K562 (cell line): ENCODE measurements around the gene SPHKAP. TPM values are rescaled to one million over a fixed set of nuclear protein-coding genes. Genes with fewer than 3 reads are reported as not detected.

ENCODE experiments used
- ATAC-seq: fragments of 200-7000 bp; cut with Tn5 transposase; 3 replicates; pipeline ENCODE4 v1.9.1; 2020; ENCODE audit warnings: moderate library complexity
- BruUV-seq: library from RNA; stranded (reverse); fragments of 400-500 nt; replicated peaks from 2 replicates; lab custom pipeline; 2021; lab: Mats Ljungman, UMichigan
- CTCF ChIA-PET: fragments of 300-600 bp; formaldehyde crosslinking; extraction: SDS; loops from one replicate; lab custom pipeline; 2021; ENCODE audit warnings: low intra/inter-chr PET ratio; lab: Yijun Ruan, JAX
- POLR2A ChIA-PET: fragments of 300-600, 350-650 bp; sonication (Branson Sonifier 250); formaldehyde crosslinking; extraction: SDS; loops from one replicate; lab custom pipeline; 2021; ENCODE audit warnings: antibody characterized with exemption, inconsistent platforms; lab: Yijun Ruan, JAX
- DNase-seq, 4 experiments: peaks; one replicate each; pipeline versions ENCODE4 v3.0.0 to v3.0.0-alpha.2; 2011 to 2018; ENCODE audit warnings: low spot score in 3 of 4, mixed read lengths in 3 of 4; ENCODE audit errors: extremely low read depth in 1 of 4
- FAIRE-seq: peaks from 2 replicates; lab custom pipeline; 2011; peaks lifted over from hg19 to GRCh38; lab: Jason Lieb, UNC
- H2AFZ ChIP-seq: 2 replicates; pipeline ENCODE4 v1.6.0; 2011; ENCODE audit warnings: low read depth, low read length, control low read depth, inconsistent platforms
- H3K27ac ChIP-seq: fragments of 200-600 bp; 3 replicates; pipeline ENCODE4 v1.8.0; 2011; ENCODE audit warnings: low read depth, mild to moderate bottlenecking, control low read depth, inconsistent platforms, low read length, moderate library complexity, mixed read lengths; ENCODE audit errors: extremely low read depth
- H3K27me3 ChIP-seq, 2 experiments: fragments of 300-600 bp in 1 of 2; 2 replicates in 1 of 2; 3 replicates in 1 of 2; pipeline versions ENCODE4 v1.6.0 to v1.8.0; 2011; ENCODE audit warnings: inconsistent platforms in 2 of 2, low read length in 2 of 2, mild to moderate bottlenecking in 1 of 2, mixed read lengths in 1 of 2, moderate library complexity in 1 of 2; ENCODE audit not compliant: control insufficient read depth in 2 of 2, insufficient read depth in 2 of 2
- H3K36me3 ChIP-seq: fragments of 300-600 bp; 3 replicates; pipeline ENCODE4 v1.8.0; 2011; ENCODE audit warnings: mild to moderate bottlenecking, low read length, inconsistent platforms; ENCODE audit not compliant: control insufficient read depth, insufficient read depth
- H3K4me1 ChIP-seq, 2 experiments: fragments of 200-600 bp in 1 of 2; replicated peaks in 1 of 2; 2 replicates in 1 of 2; 3 replicates in 1 of 2; pipeline versions ENCODE4 v1.5.1 to v1.8.0; 2011; ENCODE audit warnings: inconsistent platforms in 2 of 2, low read length in 2 of 2, mild to moderate bottlenecking in 1 of 2, mixed read lengths in 1 of 2, moderate library complexity in 1 of 2; ENCODE audit not compliant: control insufficient read depth in 2 of 2, insufficient read depth in 2 of 2
- H3K4me2 ChIP-seq: 2 replicates; pipeline ENCODE4 v1.6.1; 2011; ENCODE audit warnings: low read length, control low read depth, inconsistent platforms, mixed read lengths; ENCODE audit not compliant: insufficient read depth
- H3K4me3 ChIP-seq: fragments of 200-600 bp; sonication (generic), shearing (Covaris generic); 2 replicates; pipeline ENCODE4 v1.5.1; 2016; ENCODE audit warnings: control low read depth, inconsistent platforms
- H3K79me2 ChIP-seq: fragments of 200-600 bp; 3 replicates; pipeline ENCODE4 v1.8.0; 2011; ENCODE audit warnings: low read length, inconsistent platforms; ENCODE audit not compliant: control insufficient read depth, insufficient read depth
- H3K9ac ChIP-seq, 2 experiments: 2 replicates each; pipeline versions ENCODE4 v1.6.0 to v1.6.1; 2011; ENCODE audit warnings: low read depth in 2 of 2, low read length in 2 of 2, control low read depth in 1 of 2, inconsistent platforms in 1 of 2, mild to moderate bottlenecking in 1 of 2, mixed read lengths in 1 of 2; ENCODE audit not compliant: insufficient read depth in 1 of 2
- H3K9me1 ChIP-seq: one replicate; pipeline ENCODE4 v1.6.0; 2011; ENCODE audit warnings: inconsistent platforms, mild to moderate bottlenecking, low read length, moderate library complexity; ENCODE audit not compliant: control insufficient read depth, insufficient read depth
- H3K9me3 ChIP-seq: replicated peaks from 2 replicates; pipeline ENCODE4 v1.5.1; 2011; ENCODE audit warnings: low read depth, low read length, inconsistent platforms; ENCODE audit not compliant: control insufficient read depth, insufficient read depth
- H4K20me1 ChIP-seq: replicated peaks from 2 replicates; pipeline ENCODE4 v1.6.1; 2011; ENCODE audit warnings: low read length, inconsistent platforms, mixed read lengths; ENCODE audit not compliant: control insufficient read depth, insufficient read depth
- COPS2 ChIP-seq: fragments of 450-650 bp; conservative IDR thresholded peaks from 2 replicates; pipeline ENCODE4 v1.6.1; 2016; ENCODE audit warnings: mild to moderate bottlenecking, moderate library complexity
- CXXC5 ChIP-seq: fragments of 250-450 bp; sonication (Bioruptor Pico); IDR thresholded peaks from 2 replicates; pipeline ENCODE4 v1.8.0; 2022; ENCODE audit warnings: inconsistent platforms, mild to moderate bottlenecking, moderate library complexity
- ESRRA ChIP-seq: fragments of 450-650 bp; IDR thresholded peaks from 2 replicates; pipeline ENCODE4 v1.6.1; 2014; ENCODE audit warnings: low read depth, mild to moderate bottlenecking, moderate library complexity, borderline replicate concordance
- NCOA1 ChIP-seq: fragments of 450-650 bp; IDR thresholded peaks from 2 replicates; pipeline ENCODE4 v1.6.1; 2016; ENCODE audit warnings: low read depth
- PHF8 ChIP-seq: fragments of 200-600 bp; sonication (generic); IDR thresholded peaks from 2 replicates; pipeline ENCODE4 v1.6.1; 2012; ENCODE audit warnings: mixed run types, mild to moderate bottlenecking, inconsistent platforms, low read length, moderate library complexity, borderline replicate concordance
- ZKSCAN1 ChIP-seq: fragments of 150-350 bp; IDR thresholded peaks from 2 replicates; pipeline ENCODE4 v1.6.1; 2016; ENCODE audit warnings: low read depth, low read length
- ZNF41 ChIP-seq: fragments of 250-450 bp; sonication (Bioruptor Pico); conservative IDR thresholded peaks from 2 replicates; pipeline ENCODE4 v1.4.0; 2020; ENCODE audit warnings: mild to moderate bottlenecking
- ZNF668 ChIP-seq: fragments of 250-450 bp; sonication (Bioruptor Pico); IDR thresholded peaks from 2 replicates; pipeline ENCODE4 v1.8.0; 2022; ENCODE audit warnings: mild to moderate bottlenecking, inconsistent platforms
- ZNF696 ChIP-seq: fragments of 250-450 bp; sonication (Bioruptor Pico); conservative IDR thresholded peaks from 2 replicates; pipeline ENCODE4 v1.4.0; 2020; ENCODE audit warnings: mild to moderate bottlenecking, moderate library complexity
- WGBS: fragments of 100-300 bp; shearing (Covaris generic); methylation state at CpG from one replicate; pipeline ENCODE4 v1.1.6; 2016; ENCODE audit warnings: low coverage, mixed read lengths; ENCODE audit not compliant: insufficient coverage; ENCODE audit errors: missing lambda C conversion rate; 5-methylcytosine and 5-hydroxymethylcytosine counted together
- in situ Hi-C: fragments of 300-500 bp; cut with MboI; formaldehyde crosslinking; loops from 4 replicates; pipeline ENCODE4 v1.15.0; 2018; ENCODE audit warnings: inconsistent platforms, mixed read lengths
- intact Hi-C: fragments of 100-400 bp; cut with micrococcal nuclease; formaldehyde crosslinking; loops from 2 replicates; pipeline ENCODE4 v1.14.2; 2022
- polyA plus RNA-seq, 8 experiments: library from polyadenylated mRNA; depleted of rRNA in 4 of 8; stranded (reverse) in 5 of 8; unstranded in 3 of 8; fragments of >200 nt; fragmentation: Nextera tagmentation in 2 of 8; fragmentation: Illumina TruSeq in 1 of 8; extraction: Ambion mirVana in 2 of 8; extraction: Trizol in 1 of 8; gene quantifications; 2 replicates each; pipeline versions ENCODE4 v1.2.1 to v1.2.3, GENCODE V29; 2011 to 2014; ENCODE audit warnings: inconsistent platforms in 1 of 8, missing spikeins in 1 of 8
- total RNA-seq, 7 experiments: library from RNA; depleted of rRNA in 6 of 7; stranded (reverse); fragments of >200 nt in 6 of 7; fragmentation: Illumina TruSeq in 2 of 7; extraction: Trizol in 2 of 7; gene quantifications; 2 replicates each; pipeline versions ENCODE4 v1.2.1 to v1.2.3, GENCODE V29; 2011 to 2021; ENCODE audit warnings: low replicate concordance in 1 of 7
- TF ChIP-seq, protein P1 (sequence below): IDR thresholded peaks from 2 replicates; pipeline ENCODE4 v1.6.1; 2011; ENCODE audit warnings: borderline replicate concordance, low read depth, mild to moderate bottlenecking, moderate library complexity, low read length; ENCODE audit not compliant: insufficient read depth, poor library complexity, severe bottlenecking
- TF ChIP-seq, protein P2 (sequence below): fragments of 450-650 bp; formaldehyde crosslinking; IDR thresholded peaks from 2 replicates; pipeline ENCODE4 v1.4.0; 2022; ENCODE audit warnings: missing genetic modification characterization
- TF ChIP-seq, protein P3 (sequence below): fragments of 250-450 bp; sonication (Bioruptor Pico); IDR thresholded peaks from 2 replicates; pipeline ENCODE4 v1.8.0; 2021; ENCODE audit warnings: borderline replicate concordance, mild to moderate bottlenecking, moderate library complexity; ENCODE audit not compliant: poor library complexity, severe bottlenecking

The SPHKAP gene
- total and polyA plus RNA-seq, 9 of the 15 experiments (the other 6 are each of a cell fraction or from before 2014, with no cell fraction given): not detected

DNA sequence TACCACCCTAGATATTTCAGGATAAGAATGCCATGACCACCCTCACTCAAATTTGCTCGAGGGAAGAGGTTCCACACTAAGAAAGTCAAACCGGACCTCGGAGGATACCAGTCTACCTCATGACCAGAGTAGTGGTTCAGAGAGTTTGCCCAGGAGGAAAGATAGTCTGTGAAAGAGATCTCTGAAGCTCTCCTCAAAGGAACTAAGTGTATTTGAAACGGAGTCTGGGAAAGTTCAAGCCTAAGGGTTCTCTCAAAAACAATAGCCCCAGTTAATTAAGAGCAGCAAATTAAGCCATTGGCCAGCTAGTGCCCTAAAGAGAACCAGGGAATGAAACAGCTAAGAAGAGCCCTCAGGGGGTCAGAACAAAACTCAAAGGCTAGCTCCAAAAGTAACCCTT lies 94.9 kb downstream of the SPHKAP start (continued):
- no peak for TF ChIP-seq CXXC5 (CRISPR knock-in tag)
- TF ChIP-seq, all 486 proteins: peak for 0

DNA sequence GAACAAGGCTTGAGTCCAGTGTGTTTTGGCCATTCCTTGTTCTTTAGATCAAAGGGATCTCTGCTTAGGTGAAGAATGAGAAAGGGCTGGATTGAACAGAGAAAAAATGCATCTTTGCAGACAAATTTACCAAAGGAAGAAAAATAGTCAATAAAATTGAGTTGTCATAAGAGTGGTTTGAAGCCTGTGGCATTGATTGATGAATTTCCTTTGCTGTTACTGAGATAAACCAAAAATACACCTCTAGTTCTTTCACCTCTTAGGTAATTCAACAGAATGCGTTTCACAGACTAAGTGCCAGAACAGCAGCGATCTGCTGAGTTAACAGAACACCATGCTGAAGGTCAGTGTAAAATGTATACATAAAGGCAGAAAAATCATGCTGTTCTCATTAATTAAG lies 96.8 kb downstream of the SPHKAP start:
- in situ Hi-C loops (no loop called here), intact Hi-C loops (no loop called here)
- H2AFZ ChIP-seq: no peak overlapping the region
- no peak overlapping the region for H3K27ac ChIP-seq
- H3K36me3 ChIP-seq: no peaks in the 10 kb centered on the region
- DNase-seq (no peak), ATAC-seq (no peak), FAIRE-seq (no peak)
- WGBS: 0% methylated on average over 2 of the region's 2 CpGs
- no peaks in the 10 kb centered on the region for H4K20me1 ChIP-seq
- no peaks in the 10 kb centered on the region for H3K4me1 ChIP-seq
- no peaks in the 10 kb centered on the region for H3K27me3 ChIP-seq
- no peak overlapping the region for H3K4me3 ChIP-seq
- no peaks in the 10 kb centered on the region for H3K79me2 ChIP-seq
- no TSS peak for BruUV-seq
- no peaks in the 10 kb centered on the region for H3K9me1 ChIP-seq
- POLR2A ChIA-PET: no interaction called here
- H3K9ac ChIP-seq: no peak overlapping the region
- H3K9me3 ChIP-seq: no peaks in the 10 kb centered on the region
- TF ChIP-seq NCOA1 (no peak), ZNF41 (CRISPR knock-in tag) (no peak), ZNF696 (no peak), ZKSCAN1 (no peak), ESRRA (no peak), PHF8 (no peak), ZNF668 (CRISPR knock-in tag) (no peak), COPS2 (no peak)
- TF ChIP-seq, protein P1, sequence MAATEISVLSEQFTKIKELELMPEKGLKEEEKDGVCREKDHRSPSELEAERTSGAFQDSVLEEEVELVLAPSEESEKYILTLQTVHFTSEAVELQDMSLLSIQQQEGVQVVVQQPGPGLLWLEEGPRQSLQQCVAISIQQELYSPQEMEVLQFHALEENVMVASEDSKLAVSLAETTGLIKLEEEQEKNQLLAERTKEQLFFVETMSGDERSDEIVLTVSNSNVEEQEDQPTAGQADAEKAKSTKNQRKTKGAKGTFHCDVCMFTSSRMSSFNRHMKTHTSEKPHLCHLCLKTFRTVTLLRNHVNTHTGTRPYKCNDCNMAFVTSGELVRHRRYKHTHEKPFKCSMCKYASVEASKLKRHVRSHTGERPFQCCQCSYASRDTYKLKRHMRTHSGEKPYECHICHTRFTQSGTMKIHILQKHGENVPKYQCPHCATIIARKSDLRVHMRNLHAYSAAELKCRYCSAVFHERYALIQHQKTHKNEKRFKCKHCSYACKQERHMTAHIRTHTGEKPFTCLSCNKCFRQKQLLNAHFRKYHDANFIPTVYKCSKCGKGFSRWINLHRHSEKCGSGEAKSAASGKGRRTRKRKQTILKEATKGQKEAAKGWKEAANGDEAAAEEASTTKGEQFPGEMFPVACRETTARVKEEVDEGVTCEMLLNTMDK: no peak
- TF ChIP-seq, protein P2, sequence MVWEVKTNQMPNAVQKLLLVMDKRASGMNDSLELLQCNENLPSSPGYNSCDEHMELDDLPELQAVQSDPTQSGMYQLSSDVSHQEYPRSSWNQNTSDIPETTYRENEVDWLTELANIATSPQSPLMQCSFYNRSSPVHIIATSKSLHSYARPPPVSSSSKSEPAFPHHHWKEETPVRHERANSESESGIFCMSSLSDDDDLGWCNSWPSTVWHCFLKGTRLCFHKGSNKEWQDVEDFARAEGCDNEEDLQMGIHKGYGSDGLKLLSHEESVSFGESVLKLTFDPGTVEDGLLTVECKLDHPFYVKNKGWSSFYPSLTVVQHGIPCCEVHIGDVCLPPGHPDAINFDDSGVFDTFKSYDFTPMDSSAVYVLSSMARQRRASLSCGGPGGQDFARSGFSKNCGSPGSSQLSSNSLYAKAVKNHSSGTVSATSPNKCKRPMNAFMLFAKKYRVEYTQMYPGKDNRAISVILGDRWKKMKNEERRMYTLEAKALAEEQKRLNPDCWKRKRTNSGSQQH: no peak
- TF ChIP-seq, protein P3, sequence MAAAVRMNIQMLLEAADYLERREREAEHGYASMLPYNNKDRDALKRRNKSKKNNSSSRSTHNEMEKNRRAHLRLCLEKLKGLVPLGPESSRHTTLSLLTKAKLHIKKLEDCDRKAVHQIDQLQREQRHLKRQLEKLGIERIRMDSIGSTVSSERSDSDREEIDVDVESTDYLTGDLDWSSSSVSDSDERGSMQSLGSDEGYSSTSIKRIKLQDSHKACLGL (CRISPR knock-in tag): no peak
- TF ChIP-seq, all 486 proteins: peak for 0
- CTCF ChIA-PET: no interaction called here
- no peak overlapping the region for H3K4me2 ChIP-seq
